GM12878 (cell line): ENCODE measurements around the gene TMOD3. TPM values are rescaled to one million over a fixed set of nuclear protein-coding genes. Genes with fewer than 3 reads are reported as not detected.

Experiments used
- ATAC-seq: fragments of 200-7000 bp; cut with Tn5 transposase; 3 replicates; pipeline ENCODE4 v1.9.1; 2020; ENCODE audit warnings: mild to moderate bottlenecking, moderate library complexity
- BruUV-seq: library from RNA; stranded (reverse); fragments of 400-500 nt; replicated peaks from 2 replicates; lab custom pipeline; 2021; lab: Mats Ljungman, UMichigan
- CTCF ChIA-PET: fragments of 300-600 bp; sonication (Branson Sonifier 250); formaldehyde crosslinking; extraction: SDS; loops from one replicate; lab custom pipeline; 2021; ENCODE audit warnings: inconsistent platforms; lab: Yijun Ruan, JAX
- POLR2A ChIA-PET: fragments of 350-600 bp; formaldehyde crosslinking; extraction: SDS; loops from one replicate; lab custom pipeline; 2021; ENCODE audit warnings: inconsistent platforms; lab: Charles Lee
- RAD21 ChIA-PET: fragments of 300-600 bp; sonication (Branson Sonifier 250); formaldehyde crosslinking; loops from one replicate; lab custom pipeline; 2023; ENCODE audit warnings: antibody characterized with exemption; ENCODE audit not compliant: unreplicated experiment; lab: Charles Lee
- SMC1A ChIA-PET: fragments of 300-600 bp; sonication (Branson Sonifier 250); formaldehyde crosslinking; loops from one replicate; lab custom pipeline; 2023; ENCODE audit not compliant: unreplicated experiment, uncharacterized antibody; lab: Charles Lee
- DNase-seq: peaks from one replicate; pipeline ENCODE4 v3.0.0-alpha.2; 2011; ENCODE audit warnings: low read depth, low spot score
- FAIRE-seq: peaks from 3 replicates; lab custom pipeline; 2011; peaks lifted over from hg19 to GRCh38; lab: Jason Lieb, UNC
- H2AFZ ChIP-seq: 2 replicates; pipeline ENCODE4 v1.6.0; 2011; ENCODE audit warnings: low read depth, low read length, control low read depth; ENCODE audit not compliant: control insufficient read depth
- H3K27ac ChIP-seq: 2 replicates; pipeline ENCODE4 v1.5.1; 2011; ENCODE audit warnings: control low read depth; ENCODE audit not compliant: control insufficient read depth, insufficient read depth
- H3K27me3 ChIP-seq, 2 experiments: replicated peaks in 1 of 2; 2 replicates each; pipeline versions ENCODE4 v1.6.0 to v1.6.1; 2011; ENCODE audit warnings: low read length in 1 of 2; ENCODE audit not compliant: control insufficient read depth in 2 of 2, insufficient read depth in 2 of 2
- H3K36me3 ChIP-seq, 2 experiments: 2 replicates each; pipeline ENCODE4 v1.5.1; 2011; ENCODE audit warnings: low read length in 1 of 2; ENCODE audit not compliant: control insufficient read depth in 2 of 2, insufficient read depth in 2 of 2
- H3K4me1 ChIP-seq: 2 replicates; pipeline ENCODE4 v1.6.1; 2011; ENCODE audit warnings: mild to moderate bottlenecking, low read length, moderate library complexity, mixed read lengths; ENCODE audit not compliant: control insufficient read depth, insufficient read depth
- H3K4me2 ChIP-seq: 2 replicates; pipeline ENCODE4 v1.6.0; 2011; ENCODE audit warnings: control low read depth; ENCODE audit not compliant: control insufficient read depth, insufficient read depth
- H3K4me3 ChIP-seq: fragments of 200-600 bp; sonication (generic); 2 replicates; pipeline ENCODE4 v1.5.1; 2016
- H3K79me2 ChIP-seq: 2 replicates; pipeline ENCODE4 v1.6.0; 2011; ENCODE audit warnings: low read length; ENCODE audit not compliant: control insufficient read depth, insufficient read depth
- H3K9ac ChIP-seq: 2 replicates; pipeline ENCODE4 v1.8.0; 2011; ENCODE audit warnings: low read length, control low read depth, mixed read lengths; ENCODE audit not compliant: control insufficient read depth, insufficient read depth
- H3K9me3 ChIP-seq: replicated peaks from 3 replicates; pipeline ENCODE4 v1.5.1; 2011; ENCODE audit warnings: mild to moderate bottlenecking, low read length; ENCODE audit not compliant: control insufficient read depth, insufficient read depth
- H4K20me1 ChIP-seq: 2 replicates; pipeline ENCODE4 v1.6.0; 2011; ENCODE audit not compliant: control insufficient read depth, insufficient read depth
- CBFB ChIP-seq: IDR thresholded peaks from 2 replicates; pipeline ENCODE4 v1.6.1; 2016; ENCODE audit warnings: antibody characterized with exemption, low read depth
- DPF2 ChIP-seq: fragments of 450-650 bp; IDR thresholded peaks from 2 replicates; pipeline ENCODE4 v1.6.1; 2017; ENCODE audit warnings: mild to moderate bottlenecking
- PML ChIP-seq: IDR thresholded peaks from 2 replicates; pipeline ENCODE4 v1.6.1; 2012; ENCODE audit warnings: low read length, inconsistent platforms
- STAT1 ChIP-seq: fragments of 450-650 bp; conservative IDR thresholded peaks from 2 replicates; pipeline ENCODE4 v1.6.1; 2014; ENCODE audit warnings: antibody characterized with exemption, mild to moderate bottlenecking
- USF1 ChIP-seq: IDR thresholded peaks from 2 replicates; pipeline ENCODE4 v1.6.1; 2011; ENCODE audit warnings: borderline replicate concordance, low read depth, mild to moderate bottlenecking, moderate library complexity, mixed read lengths, low read length; ENCODE audit not compliant: insufficient read depth; ENCODE audit errors: extremely low read length
- WGBS: methylation state at CpG from one replicate; pipeline ENCODE4 v1.1.6; 2016; ENCODE audit warnings: low lambda C conversion rate; ENCODE audit not compliant: insufficient replicate concordance, insufficient coverage; ENCODE audit errors: missing lambda C conversion rate; 5-methylcytosine and 5-hydroxymethylcytosine counted together
- in situ Hi-C: fragments of 300-500 bp; cut with MboI; formaldehyde crosslinking; loops from 9 replicates; pipeline ENCODE4 v1.14.3; 2018; ENCODE audit warnings: mixed read lengths
- intact Hi-C: fragments of 100-400 bp; cut with micrococcal nuclease; formaldehyde crosslinking; loops from one replicate; pipeline ENCODE4 v1.14.2; 2022; ENCODE audit not compliant: unreplicated experiment
- polyA plus RNA-seq, 11 experiments: library from polyadenylated mRNA; depleted of rRNA in 4 of 11; unstranded in 6 of 11; stranded (reverse) in 5 of 11; fragments of >200 nt; fragmentation: Nextera tagmentation in 4 of 11; fragmentation: Illumina TruSeq in 1 of 11; extraction: Ambion mirVana in 4 of 11; extraction: Trizol in 1 of 11; gene quantifications; 1 replicate in 1 of 11; 2 replicates in 10 of 11; pipeline versions ENCODE4 v1.2.1 to v1.2.3, GENCODE V29; 2011 to 2016; ENCODE audit warnings: inconsistent platforms in 2 of 11, missing spikeins in 2 of 11, low read depth in 1 of 11
- total RNA-seq, 4 experiments: library from RNA; depleted of rRNA in 3 of 4; stranded (reverse); fragments of >200 nt in 3 of 4; fragmentation: Illumina TruSeq in 1 of 4; extraction: Trizol in 1 of 4; gene quantifications; 2 replicates each; pipeline versions ENCODE4 v1.2.1 to v1.2.3, GENCODE V29; 2013 to 2021
- TF ChIP-seq, protein P1 (sequence below): fragments of 450-650 bp; IDR thresholded peaks from 2 replicates; pipeline ENCODE4 v1.6.1; 2017; ENCODE audit warnings: mild to moderate bottlenecking, moderate library complexity

Gene TMOD3
- total and polyA plus RNA-seq, 10 of the 15 experiments (the other 5 are each of a cell fraction or from before 2014, with no cell fraction given), result 5.2 to 39.4 (median 22.5) TPM

DNA sequence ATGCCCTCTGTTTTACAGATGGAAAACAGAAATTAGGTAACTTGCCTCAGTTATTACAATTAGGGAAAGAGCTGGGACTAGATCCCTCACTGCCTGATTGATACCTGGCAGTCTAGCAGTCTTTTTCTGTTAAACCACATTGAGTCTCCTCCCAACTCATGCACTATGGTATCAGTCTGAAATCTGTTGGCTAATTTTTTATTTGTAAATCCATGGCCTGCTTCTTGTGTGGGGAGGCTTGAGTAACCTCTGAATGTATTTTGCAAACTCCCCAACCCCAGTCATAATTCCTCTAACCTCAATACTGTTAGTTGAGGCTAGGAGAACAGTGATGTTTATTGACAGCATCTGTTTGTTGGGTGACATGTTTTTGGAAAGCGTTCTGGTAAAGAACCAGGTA lies 35.9 kb downstream of the TMOD3 start:
- DNase-seq, result no peak
- Histone ChIP-seq H3K79me2 (peaks cover 4% of the 10 kb centered on the region), H3K4me1 (no peaks in the 10 kb centered on the region), H3K27me3 (no peaks in the 10 kb centered on the region), H3K9me3 (no peaks in the 10 kb centered on the region), H3K27ac (no peak overlapping the region), H4K20me1 (no peaks in the 10 kb centered on the region), H3K9ac (no peak overlapping the region), H2AFZ (no peak overlapping the region), H3K36me3 (peaks cover 7 to 15% of the 10 kb centered on the region in 2 experiments), H3K4me3 (no peak overlapping the region), H3K4me2 (no peak overlapping the region)
- 100% methylated on average over 1 of the region's 1 CpG for WGBS
- ATAC-seq, result no peak
- intact Hi-C loops (no loop called here), in situ Hi-C loops (no loop called here)
- FAIRE-seq, result no peak
- TF ChIP-seq DPF2 (no peak), PML (no peak), USF1 (no peak), CBFB (no peak), STAT1 (no peak)
- TF ChIP-seq, protein P1, sequence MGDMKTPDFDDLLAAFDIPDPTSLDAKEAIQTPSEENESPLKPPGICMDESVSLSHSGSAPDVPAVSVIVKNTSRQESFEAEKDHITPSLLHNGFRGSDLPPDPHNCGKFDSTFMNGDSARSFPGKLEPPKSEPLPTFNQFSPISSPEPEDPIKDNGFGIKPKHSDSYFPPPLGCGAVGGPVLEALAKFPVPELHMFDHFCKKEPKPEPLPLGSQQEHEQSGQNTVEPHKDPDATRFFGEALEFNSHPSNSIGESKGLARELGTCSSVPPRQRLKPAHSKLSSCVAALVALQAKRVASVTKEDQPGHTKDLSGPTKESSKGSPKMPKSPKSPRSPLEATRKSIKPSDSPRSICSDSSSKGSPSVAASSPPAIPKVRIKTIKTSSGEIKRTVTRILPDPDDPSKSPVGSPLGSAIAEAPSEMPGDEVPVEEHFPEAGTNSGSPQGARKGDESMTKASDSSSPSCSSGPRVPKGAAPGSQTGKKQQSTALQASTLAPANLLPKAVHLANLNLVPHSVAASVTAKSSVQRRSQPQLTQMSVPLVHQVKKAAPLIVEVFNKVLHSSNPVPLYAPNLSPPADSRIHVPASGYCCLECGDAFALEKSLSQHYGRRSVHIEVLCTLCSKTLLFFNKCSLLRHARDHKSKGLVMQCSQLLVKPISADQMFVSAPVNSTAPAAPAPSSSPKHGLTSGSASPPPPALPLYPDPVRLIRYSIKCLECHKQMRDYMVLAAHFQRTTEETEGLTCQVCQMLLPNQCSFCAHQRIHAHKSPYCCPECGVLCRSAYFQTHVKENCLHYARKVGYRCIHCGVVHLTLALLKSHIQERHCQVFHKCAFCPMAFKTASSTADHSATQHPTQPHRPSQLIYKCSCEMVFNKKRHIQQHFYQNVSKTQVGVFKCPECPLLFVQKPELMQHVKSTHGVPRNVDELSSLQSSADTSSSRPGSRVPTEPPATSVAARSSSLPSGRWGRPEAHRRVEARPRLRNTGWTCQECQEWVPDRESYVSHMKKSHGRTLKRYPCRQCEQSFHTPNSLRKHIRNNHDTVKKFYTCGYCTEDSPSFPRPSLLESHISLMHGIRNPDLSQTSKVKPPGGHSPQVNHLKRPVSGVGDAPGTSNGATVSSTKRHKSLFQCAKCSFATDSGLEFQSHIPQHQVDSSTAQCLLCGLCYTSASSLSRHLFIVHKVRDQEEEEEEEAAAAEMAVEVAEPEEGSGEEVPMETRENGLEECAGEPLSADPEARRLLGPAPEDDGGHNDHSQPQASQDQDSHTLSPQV, result no peak
- ChIA-PET SMC1A (interaction anchor here (0.9 to 1.2 kb wide), 3 partner anchors 13 to 24 kb away, joined by 3 read pairs; no protein-coding TSS in a partner anchor), POLR2A (interaction anchor here (1.0 kb wide), 1 partner anchor 36 kb away, joined by 3 read pairs; no protein-coding TSS in a partner anchor), RAD21 (no interaction called here), CTCF (interaction anchor here (0.6 to 1.0 kb wide), 3 partner anchors 9 to 352 kb away, joined by 3 read pairs; no protein-coding TSS in a partner anchor)
- BruUV-seq, result no TSS peak
